Measurements from ENCODE around the gene ETF1.

The ETF1 gene

GRCh38 chr5:138570871-138571270 is 27.8 kb upstream of the ETF1 start:
- H3K27me3 Mint-ChIP-seq (ENCODE audit: low read depth), result no peaks in the 10 kb centered on the region
- peaks cover 64% of the 10 kb centered on the region for H3K36me3 Mint-ChIP-seq (ENCODE audit: low read depth)
- H3K27ac Mint-ChIP-seq, result no peak overlapping the region
- H3K9me3 Mint-ChIP-seq, result peaks cover 2% of the 10 kb centered on the region
- peaks cover 44% of the 10 kb centered on the region for H3K4me1 Mint-ChIP-seq (ENCODE audit: low read depth)
- no peak overlapping the region for H3K4me3 Mint-ChIP-seq

- Mint-ChIP-seq H3K27me3 (ENCODE audit: low read depth) (no peaks in the 10 kb centered on the region), H3K9me3 (no peaks in the 10 kb centered on the region), H3K36me3 (ENCODE audit: low read depth) (peaks cover 66% of the 10 kb centered on the region), H3K4me1 (ENCODE audit: low read depth) (peaks cover 43% of the 10 kb centered on the region), H3K27ac (no peak overlapping the region), H3K4me3 (no peak overlapping the region)
Observed at GRCh38 chr5:138569782-138570181, 26.7 kb upstream of the ETF1 start.

GRCh38 chr5:138568061-138568824 is 25.2 kb upstream of the ETF1 start:
- Mint-ChIP-seq H3K36me3 (ENCODE audit: low read depth) (peaks cover 61% of the 10 kb centered on the region), H3K4me1 (ENCODE audit: low read depth) (peaks cover 39% of the 10 kb centered on the region)

GRCh38 chr5:138566792-138567191 is 23.8 kb upstream of the ETF1 start:
- Mint-ChIP-seq H3K4me3 (no peak overlapping the region), H3K36me3 (ENCODE audit: low read depth) (peaks cover 53% of the 10 kb centered on the region), H3K4me1 (ENCODE audit: low read depth) (peaks cover 34% of the 10 kb centered on the region)

More at GRCh38 chr5:138568061-138568824, 25.2 kb upstream of the ETF1 start:
- Mint-ChIP-seq H3K9me3 (no peaks in the 10 kb centered on the region), H3K27me3 (ENCODE audit: low read depth) (no peaks in the 10 kb centered on the region), H3K27ac (peak overlapping the region; percentile 41), H3K4me3 (no peak overlapping the region)

DNA sequence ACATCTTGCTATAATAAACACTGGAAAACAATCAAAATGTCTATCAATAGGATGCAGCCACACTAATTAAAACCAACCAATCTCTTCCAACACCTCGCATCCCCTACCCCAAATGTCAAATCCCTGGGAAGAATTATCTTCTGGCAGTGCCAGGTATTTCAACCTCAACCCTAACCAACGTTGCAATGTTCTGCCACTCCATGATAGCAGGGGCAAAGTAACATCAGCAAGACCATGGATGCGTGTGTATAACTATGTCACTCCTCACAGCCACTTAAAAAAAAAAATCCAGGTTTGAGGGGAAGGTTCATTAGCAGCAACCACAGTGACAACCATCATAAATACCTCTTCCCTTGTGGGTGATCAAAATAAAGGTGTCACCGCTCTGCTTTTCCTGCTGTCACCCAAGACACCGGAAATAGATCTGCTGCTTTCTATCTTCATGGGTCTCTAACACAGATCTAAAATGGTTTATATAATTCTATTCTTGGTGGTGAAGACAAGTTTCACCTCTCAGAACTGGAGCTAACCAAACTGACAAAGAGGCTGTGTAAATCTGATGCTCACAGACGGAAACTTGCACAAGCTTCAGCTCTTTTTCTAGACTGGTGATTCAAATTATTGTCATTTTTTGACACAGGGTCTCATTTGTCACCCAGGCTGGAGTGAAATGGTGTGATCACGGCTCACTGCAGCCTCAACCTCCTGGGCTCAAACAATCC is 22.2 kb upstream of the ETF1 start:
- no peaks in the 10 kb centered on the region for H3K27me3 Mint-ChIP-seq (ENCODE audit: low read depth)
- peaks cover 35% of the 10 kb centered on the region for H3K4me1 Mint-ChIP-seq (ENCODE audit: low read depth)
- H3K36me3 Mint-ChIP-seq (ENCODE audit: low read depth), result peaks cover 56% of the 10 kb centered on the region
- peak overlapping the region; percentile 81 for H3K27ac Mint-ChIP-seq
- H3K4me3 Mint-ChIP-seq, result no peak overlapping the region
- H3K9me3 Mint-ChIP-seq, result no peaks in the 10 kb centered on the region

More at GRCh38 chr5:138566792-138567191, 23.8 kb upstream of the ETF1 start:
- no peaks in the 10 kb centered on the region for H3K27me3 Mint-ChIP-seq (ENCODE audit: low read depth)
- H3K9me3 Mint-ChIP-seq, result no peaks in the 10 kb centered on the region
- H3K27ac Mint-ChIP-seq, result no peak overlapping the region

DNA sequence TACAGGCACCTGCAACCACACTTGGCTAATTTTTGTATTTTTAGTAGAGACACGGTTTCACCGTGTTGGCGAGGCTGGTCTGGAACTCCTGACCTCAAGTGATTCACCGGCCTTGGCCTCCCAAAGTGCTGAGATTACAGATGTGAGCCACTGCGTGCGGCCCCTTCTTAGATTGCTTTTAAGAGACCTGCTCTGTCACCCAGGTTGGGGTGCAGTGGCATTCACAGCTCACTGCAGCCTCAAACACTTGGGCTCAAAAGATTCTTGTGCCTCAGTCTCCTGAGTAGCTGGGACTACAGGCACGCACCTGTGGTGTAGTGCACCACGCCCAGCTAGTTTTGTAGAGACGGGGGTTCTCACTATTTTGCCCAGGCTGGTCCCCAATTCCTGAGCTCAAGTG is 21.2 kb upstream of the ETF1 start:
- no peak overlapping the region for H3K27ac Mint-ChIP-seq
- H3K9me3 Mint-ChIP-seq, result no peaks in the 10 kb centered on the region
- H3K4me3 Mint-ChIP-seq, result no peak overlapping the region
- H3K27me3 Mint-ChIP-seq (ENCODE audit: low read depth), result no peaks in the 10 kb centered on the region
- peaks cover 62% of the 10 kb centered on the region for H3K36me3 Mint-ChIP-seq (ENCODE audit: low read depth)
- H3K4me1 Mint-ChIP-seq (ENCODE audit: low read depth), result peaks cover 30% of the 10 kb centered on the region

GRCh38 chr5:138563340-138564118 is 20.5 kb upstream of the ETF1 start:
- H3K4me1 Mint-ChIP-seq (ENCODE audit: low read depth), result peaks cover 28% of the 10 kb centered on the region
- peaks cover 61% of the 10 kb centered on the region for H3K36me3 Mint-ChIP-seq (ENCODE audit: low read depth)
- peak overlapping the region; percentile 26 for H3K27ac Mint-ChIP-seq
- H3K9me3 Mint-ChIP-seq, result no peaks in the 10 kb centered on the region
- H3K4me3 Mint-ChIP-seq, result no peak overlapping the region
- no peaks in the 10 kb centered on the region for H3K27me3 Mint-ChIP-seq (ENCODE audit: low read depth)

DNA sequence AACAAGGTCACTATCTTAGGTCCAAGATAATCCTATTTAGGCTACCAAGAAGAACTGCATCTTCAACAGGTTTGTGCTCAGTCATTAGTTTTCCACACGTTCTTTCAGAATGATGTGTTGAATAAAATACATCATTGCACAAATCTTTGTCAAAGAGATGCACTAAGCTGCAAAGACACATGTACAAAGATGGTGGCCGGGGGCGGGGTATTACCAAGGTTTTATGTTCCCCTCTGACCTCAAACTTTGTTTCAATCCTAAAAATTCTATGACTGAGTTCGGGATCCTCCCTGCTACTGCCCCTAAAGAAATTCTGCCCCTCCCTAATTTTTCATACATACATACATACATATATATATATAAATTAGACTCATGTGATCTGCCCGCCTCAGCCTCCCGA is 17.9 kb upstream of the ETF1 start:
- no peaks in the 10 kb centered on the region for H3K9me3 Mint-ChIP-seq
- no peak overlapping the region for H3K27ac Mint-ChIP-seq
- no peaks in the 10 kb centered on the region for H3K27me3 Mint-ChIP-seq (ENCODE audit: low read depth)
- no peak overlapping the region for H3K4me3 Mint-ChIP-seq
- peaks cover 63% of the 10 kb centered on the region for H3K36me3 Mint-ChIP-seq (ENCODE audit: low read depth)
- H3K4me1 Mint-ChIP-seq (ENCODE audit: low read depth), result peaks cover 20% of the 10 kb centered on the region

- Mint-ChIP-seq H3K9me3 (no peaks in the 10 kb centered on the region), H3K27ac (no peak overlapping the region), H3K27me3 (ENCODE audit: low read depth) (no peaks in the 10 kb centered on the region), H3K36me3 (ENCODE audit: low read depth) (peaks cover 64% of the 10 kb centered on the region), H3K4me3 (no peak overlapping the region), H3K4me1 (ENCODE audit: low read depth) (peaks cover 17% of the 10 kb centered on the region)
Observed at GRCh38 chr5:138559937-138560336, 16.9 kb upstream of the ETF1 start.

GRCh38 chr5:138557677-138558076 is 14.6 kb upstream of the ETF1 start:
- Mint-ChIP-seq H3K27me3 (ENCODE audit: low read depth) (no peaks in the 10 kb centered on the region), H3K9me3 (no peaks in the 10 kb centered on the region), H3K27ac (no peak overlapping the region), H3K4me3 (no peak overlapping the region), H3K4me1 (ENCODE audit: low read depth) (peaks cover 11% of the 10 kb centered on the region), H3K36me3 (ENCODE audit: low read depth) (peaks cover 65% of the 10 kb centered on the region)

GRCh38 chr5:138554143-138554542 is 11.1 kb upstream of the ETF1 start:
- Mint-ChIP-seq H3K4me1 (ENCODE audit: low read depth) (peaks cover 9% of the 10 kb centered on the region), H3K4me3 (no peak overlapping the region), H3K27ac (no peak overlapping the region), H3K27me3 (ENCODE audit: low read depth) (no peaks in the 10 kb centered on the region), H3K9me3 (no peaks in the 10 kb centered on the region), H3K36me3 (ENCODE audit: low read depth) (peaks cover 49% of the 10 kb centered on the region)

- H3K27ac Mint-ChIP-seq, result no peak overlapping the region
Observed at GRCh38 chr5:138553437-138554095, 10.5 kb upstream of the ETF1 start.

GRCh38 chr5:138552657-138553056 is 9.6 kb upstream of the ETF1 start:
- Mint-ChIP-seq H3K9me3 (no peaks in the 10 kb centered on the region), H3K4me3 (no peak overlapping the region), H3K27ac (no peak overlapping the region), H3K27me3 (ENCODE audit: low read depth) (no peaks in the 10 kb centered on the region), H3K4me1 (ENCODE audit: low read depth) (peaks cover 10% of the 10 kb centered on the region), H3K36me3 (ENCODE audit: low read depth) (peaks cover 35% of the 10 kb centered on the region)

More at GRCh38 chr5:138553437-138554095, 10.5 kb upstream of the ETF1 start:
- no peak overlapping the region for H3K4me3 Mint-ChIP-seq
- no peaks in the 10 kb centered on the region for H3K27me3 Mint-ChIP-seq (ENCODE audit: low read depth)
- H3K4me1 Mint-ChIP-seq (ENCODE audit: low read depth), result peaks cover 6% of the 10 kb centered on the region
- H3K36me3 Mint-ChIP-seq (ENCODE audit: low read depth), result peaks cover 44% of the 10 kb centered on the region
- H3K9me3 Mint-ChIP-seq, result no peaks in the 10 kb centered on the region

DNA sequence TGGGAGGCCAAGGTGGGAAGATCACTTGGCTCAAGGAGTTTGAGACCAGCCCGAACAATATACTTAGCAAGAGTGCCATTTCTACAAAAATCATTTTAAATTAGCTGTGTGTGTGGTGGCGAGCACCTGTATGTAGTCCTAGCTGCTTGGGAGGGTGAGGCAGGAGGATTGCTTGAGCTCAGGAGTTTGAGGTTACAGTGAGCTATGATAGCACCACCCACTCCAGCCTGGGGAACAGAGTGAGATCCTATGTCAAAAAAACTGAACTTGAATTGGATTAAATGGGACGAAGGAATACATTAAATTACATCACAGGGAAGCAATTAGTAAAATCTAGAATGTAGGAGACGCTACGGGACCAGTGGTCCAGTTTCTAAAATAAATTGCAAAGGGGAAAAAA is 6.4 kb upstream of the ETF1 start:
- Mint-ChIP-seq H3K4me3 (no peak overlapping the region), H3K36me3 (ENCODE audit: low read depth) (peaks cover 7% of the 10 kb centered on the region), H3K9me3 (no peaks in the 10 kb centered on the region), H3K27me3 (ENCODE audit: low read depth) (no peaks in the 10 kb centered on the region), H3K4me1 (ENCODE audit: low read depth) (peaks cover 18% of the 10 kb centered on the region), H3K27ac (no peak overlapping the region)
